IgD-negative memory B cell (primary cell): ENCODE data around the gene LDB2. TPM values are rescaled to one million over a fixed set of nuclear protein-coding genes. Genes with fewer than 3 reads are reported as not detected.
"Not testable (repeated sequence)": the region's sequence is repeated elsewhere in the genome, so short reads cannot be mapped to it uniquely, and the experiment has no call there.

Experiments used
- H3K27ac Mint-ChIP-seq, 3 donors: one replicate each; pipeline ENCODE4 v1.8.0; 2020 to 2022; ENCODE audit warnings: mild to moderate bottlenecking in 3 of 3, mixed read lengths in 3 of 3, moderate library complexity in 1 of 3
- H3K27me3 Mint-ChIP-seq: one replicate; pipeline ENCODE4 v1.8.0; 2021; ENCODE audit warnings: mixed read lengths
- H3K36me3 Mint-ChIP-seq: one replicate; pipeline ENCODE4 v1.8.0; 2020; ENCODE audit warnings: mild to moderate bottlenecking, mixed read lengths
- H3K4me1 Mint-ChIP-seq, 3 donors: one replicate each; pipeline ENCODE4 v1.8.0; 2020 to 2022; ENCODE audit warnings: mixed read lengths in 3 of 3, mild to moderate bottlenecking in 1 of 3
- H3K4me3 Mint-ChIP-seq, 4 donors: one replicate each; pipeline ENCODE4 v1.8.0; 2020 to 2022; ENCODE audit warnings: mild to moderate bottlenecking in 4 of 4, mixed read lengths in 4 of 4, moderate library complexity in 3 of 4
- H3K9me3 Mint-ChIP-seq, 3 donors: one replicate each; pipeline ENCODE4 v1.8.0; 2020 to 2021; ENCODE audit warnings: mixed read lengths in 3 of 3, mild to moderate bottlenecking in 1 of 3
- polyA plus RNA-seq: library from polyadenylated mRNA; unstranded; fragments of 300-500 nt; fragmentation: Illumina TruSeq; gene quantifications from one replicate; pipeline ENCODE4 v1.2.3, GENCODE V29; 2021

The LDB2 gene
- polyA plus RNA-seq, 1 donor from 2014 or later, result not detected

DNA sequence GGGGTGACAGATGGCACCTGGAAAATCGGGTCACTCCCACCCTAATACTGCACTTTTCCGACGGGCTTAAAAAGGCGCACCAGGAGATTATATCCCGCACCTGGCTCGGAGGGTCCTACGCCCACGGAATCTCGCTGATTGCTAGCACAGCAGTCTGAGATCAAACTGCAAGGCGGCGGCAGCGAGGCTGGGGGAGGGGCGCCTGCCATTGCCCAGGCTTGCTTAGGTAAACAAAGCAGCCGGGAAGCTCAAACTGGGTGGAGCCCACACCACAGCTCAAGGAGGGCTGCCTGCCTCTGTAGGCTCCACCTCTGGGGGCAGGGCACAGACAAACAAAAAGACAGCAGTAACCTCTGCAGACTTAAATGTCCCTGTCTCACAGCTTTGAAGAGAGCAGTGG lies 341.1 kb downstream of the LDB2 start:
- H3K36me3 Mint-ChIP-seq, H3K27ac Mint-ChIP-seq, H3K4me1 Mint-ChIP-seq, H3K27me3 Mint-ChIP-seq, H3K9me3 Mint-ChIP-seq, H3K4me3 Mint-ChIP-seq: not testable (repeated sequence)

DNA sequence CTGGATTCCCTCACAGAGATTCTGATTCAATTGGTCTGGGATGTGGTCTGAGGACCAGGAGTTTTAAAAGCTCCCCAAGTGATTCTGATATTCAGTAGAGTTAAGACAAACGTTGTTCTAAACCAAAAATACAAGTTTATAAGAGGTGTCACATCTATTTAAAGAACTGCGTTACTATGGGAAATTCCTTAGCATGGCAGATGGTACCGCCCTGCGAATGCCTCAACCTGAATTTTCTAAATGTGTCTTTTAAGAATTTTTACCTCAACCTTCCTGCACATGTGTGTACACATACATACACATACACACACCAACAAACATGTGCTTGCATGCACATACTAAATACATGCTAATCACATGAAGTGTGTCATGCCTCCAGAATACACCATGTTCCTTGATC lies 343.3 kb downstream of the LDB2 start:
- Mint-ChIP-seq H3K9me3 (peaks cover 3 to 6% (median 6%) of the 10 kb centered on the region in 3 donors), H3K27ac (no peak overlapping the region), H3K27me3 (no peaks in the 10 kb centered on the region), H3K4me1 (no peaks in the 10 kb centered on the region), H3K36me3 (no peaks in the 10 kb centered on the region), H3K4me3 (no peak overlapping the region)

DNA sequence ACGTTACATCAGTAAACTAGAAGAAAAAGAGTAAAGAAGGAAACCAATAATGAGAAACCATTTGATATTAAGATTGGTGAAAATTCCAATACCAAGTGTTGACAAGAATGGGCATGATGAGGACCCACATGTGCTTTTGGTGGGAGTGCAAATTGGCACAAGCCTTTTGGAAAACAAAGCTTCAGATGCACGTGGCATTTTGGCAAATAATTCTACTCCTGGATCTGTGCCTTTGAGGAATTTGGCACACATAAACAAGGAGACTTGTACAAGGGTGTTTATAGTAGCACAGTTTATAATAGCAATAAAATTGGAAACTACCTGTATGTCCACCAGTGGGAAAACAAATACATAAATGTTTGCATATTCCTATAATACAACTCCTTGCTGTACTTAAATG lies 347.9 kb downstream of the LDB2 start:
- Mint-ChIP-seq H3K36me3 (no peaks in the 10 kb centered on the region), H3K27me3 (no peaks in the 10 kb centered on the region), H3K27ac (no peak overlapping the region), H3K9me3 (peaks cover 0 to 5% (median 0%) of the 10 kb centered on the region in 3 donors), H3K4me1 (no peaks in the 10 kb centered on the region), H3K4me3 (no peak overlapping the region)

DNA sequence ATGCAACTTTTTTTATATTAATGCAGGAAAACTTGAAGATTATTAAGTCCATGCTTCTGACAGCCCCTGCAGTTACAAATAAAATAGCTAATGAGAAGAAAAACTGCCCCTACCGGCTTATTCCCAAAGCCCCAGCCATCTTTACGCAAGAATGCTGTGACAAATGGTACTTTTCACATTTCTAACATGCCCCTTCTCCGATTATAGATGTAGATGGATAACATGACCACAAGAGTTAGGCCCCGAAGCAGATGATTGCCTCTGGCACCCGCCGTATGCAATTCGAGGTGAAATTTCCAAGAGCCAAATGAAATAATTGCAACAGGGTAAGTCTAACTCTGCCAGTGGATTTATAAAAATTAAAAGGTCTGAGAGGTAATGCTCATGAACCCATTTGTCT lies 352.8 kb downstream of the LDB2 start:
- no peak overlapping the region for H3K4me3 Mint-ChIP-seq
- H3K9me3 Mint-ChIP-seq, result peaks cover 0 to 6% (median 2%) of the 10 kb centered on the region in 3 donors
- no peaks in the 10 kb centered on the region for H3K36me3 Mint-ChIP-seq
- H3K27ac Mint-ChIP-seq, result no peak overlapping the region
- no peaks in the 10 kb centered on the region for H3K4me1 Mint-ChIP-seq
- no peaks in the 10 kb centered on the region for H3K27me3 Mint-ChIP-seq

DNA sequence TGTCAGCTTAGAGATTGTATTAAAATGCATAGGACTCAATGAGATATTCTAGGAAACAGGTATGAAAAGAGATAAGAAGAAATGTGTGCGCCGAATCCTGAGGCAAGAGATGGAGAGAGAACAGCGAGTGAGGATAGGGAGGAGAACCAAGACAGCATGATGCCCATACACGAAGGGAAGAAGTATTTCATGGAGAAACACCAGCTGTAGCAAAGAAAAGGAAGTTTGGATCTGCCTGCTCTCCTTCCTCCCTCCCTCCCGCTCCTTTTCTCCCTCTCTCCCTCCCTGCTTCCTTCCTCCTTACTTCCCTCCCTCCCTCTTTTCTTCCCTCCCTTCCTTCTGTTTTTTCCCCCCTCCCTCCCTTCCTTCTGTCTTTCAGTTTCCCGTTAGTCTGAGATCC lies 353.6 kb downstream of the LDB2 start:
- Mint-ChIP-seq H3K9me3 (peaks cover 0 to 6% (median 2%) of the 10 kb centered on the region in 3 donors), H3K36me3 (no peaks in the 10 kb centered on the region), H3K27me3 (no peaks in the 10 kb centered on the region), H3K27ac (no peak overlapping the region), H3K4me3 (no peak overlapping the region), H3K4me1 (no peaks in the 10 kb centered on the region)

DNA sequence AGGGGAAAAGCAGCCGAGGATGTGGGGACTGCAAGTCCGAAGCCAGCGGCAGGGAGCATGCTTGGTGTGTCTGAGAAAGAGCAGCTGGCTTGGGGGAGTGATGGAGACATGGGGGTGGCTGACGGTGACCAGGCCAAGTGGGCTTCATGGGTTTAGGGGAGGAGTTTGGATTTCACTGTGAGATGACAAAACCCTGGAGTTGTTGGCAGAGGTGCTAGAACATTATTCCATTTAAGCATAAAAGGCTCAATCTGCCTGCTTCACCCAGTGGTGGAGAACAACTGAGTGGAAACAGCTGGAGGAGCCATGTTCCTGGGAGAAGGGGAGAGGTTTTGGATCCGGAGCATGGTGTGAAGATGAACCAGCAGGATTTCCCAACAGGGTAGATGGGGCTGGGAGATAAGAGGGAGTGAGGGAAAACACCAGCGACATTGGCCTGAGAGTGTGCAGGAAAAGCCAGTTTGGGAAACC lies 354.2 kb downstream of the LDB2 start:
- Mint-ChIP-seq H3K9me3 (peaks cover 0 to 6% (median 2%) of the 10 kb centered on the region in 3 donors), H3K36me3 (no peaks in the 10 kb centered on the region), H3K27me3 (no peaks in the 10 kb centered on the region), H3K4me1 (no peaks in the 10 kb centered on the region), H3K4me3 (no peak overlapping the region), H3K27ac (no peak overlapping the region)

DNA sequence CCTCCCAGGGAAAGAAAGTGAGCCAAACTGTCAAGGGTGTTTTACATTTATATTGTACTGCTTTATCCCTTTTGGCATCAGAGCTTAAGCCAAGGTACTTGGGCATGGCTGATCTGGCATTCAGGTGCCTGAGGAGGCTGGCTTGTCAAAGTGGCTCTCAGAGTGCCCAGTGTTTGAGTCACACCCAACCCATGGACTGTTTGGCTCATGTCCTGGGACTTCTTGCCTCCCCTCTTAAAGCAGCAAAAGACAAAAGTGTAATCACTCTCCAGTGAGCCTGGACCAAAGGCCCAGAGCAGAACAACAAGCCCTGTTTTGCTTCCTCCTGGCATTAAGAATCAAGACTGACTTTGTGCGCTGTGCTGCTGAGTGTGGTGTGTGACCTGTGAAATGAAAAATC lies 360.5 kb downstream of the LDB2 start:
- Mint-ChIP-seq H3K4me1 (no peaks in the 10 kb centered on the region), H3K4me3 (no peak overlapping the region), H3K27me3 (no peaks in the 10 kb centered on the region), H3K27ac (no peak overlapping the region), H3K9me3 (peaks cover 0 to 2% (median 0%) of the 10 kb centered on the region in 3 donors), H3K36me3 (no peaks in the 10 kb centered on the region)

DNA sequence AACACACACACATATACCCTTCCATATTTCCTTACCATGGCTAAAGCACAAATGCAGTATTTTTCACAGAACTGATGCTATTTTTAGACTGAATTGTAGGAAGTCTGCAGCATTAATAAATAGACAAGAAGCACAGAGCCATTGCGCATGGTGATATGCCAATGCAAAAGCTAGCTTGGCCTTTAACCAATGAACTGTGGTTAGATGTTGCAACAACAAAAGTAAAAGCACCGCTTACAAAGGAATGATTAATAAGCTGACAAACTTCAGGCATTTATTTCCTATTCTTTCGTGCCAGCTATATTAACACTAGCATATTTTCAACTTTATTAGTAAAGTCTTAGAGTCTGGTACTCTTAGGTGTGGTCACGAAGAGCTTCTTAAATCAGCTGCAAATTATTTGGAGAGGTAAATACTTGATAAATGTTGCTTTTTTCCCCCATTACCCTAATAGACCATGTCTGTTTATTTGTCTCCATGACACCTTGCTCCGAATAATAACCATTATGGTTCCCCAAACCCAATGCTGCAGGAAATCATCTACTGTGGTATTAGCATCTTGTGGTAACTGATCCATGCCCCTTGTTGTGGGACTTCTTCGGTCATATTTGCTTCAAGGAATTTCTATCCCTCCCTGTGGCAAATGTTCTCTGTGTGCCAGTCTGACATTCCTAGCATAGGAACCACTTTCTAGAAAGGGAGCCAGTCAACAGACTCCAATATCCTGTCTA lies 366.0 kb downstream of the LDB2 start:
- H3K36me3 Mint-ChIP-seq, result no peaks in the 10 kb centered on the region
- H3K27me3 Mint-ChIP-seq, result no peaks in the 10 kb centered on the region
- peak overlapping the region in 1 of 3 donors; percentile 19 for H3K27ac Mint-ChIP-seq
- peaks cover 0 to 3% (median 0%) of the 10 kb centered on the region in 3 donors for H3K9me3 Mint-ChIP-seq
- H3K4me3 Mint-ChIP-seq, result no peak overlapping the region
- H3K4me1 Mint-ChIP-seq, result no peaks in the 10 kb centered on the region

DNA sequence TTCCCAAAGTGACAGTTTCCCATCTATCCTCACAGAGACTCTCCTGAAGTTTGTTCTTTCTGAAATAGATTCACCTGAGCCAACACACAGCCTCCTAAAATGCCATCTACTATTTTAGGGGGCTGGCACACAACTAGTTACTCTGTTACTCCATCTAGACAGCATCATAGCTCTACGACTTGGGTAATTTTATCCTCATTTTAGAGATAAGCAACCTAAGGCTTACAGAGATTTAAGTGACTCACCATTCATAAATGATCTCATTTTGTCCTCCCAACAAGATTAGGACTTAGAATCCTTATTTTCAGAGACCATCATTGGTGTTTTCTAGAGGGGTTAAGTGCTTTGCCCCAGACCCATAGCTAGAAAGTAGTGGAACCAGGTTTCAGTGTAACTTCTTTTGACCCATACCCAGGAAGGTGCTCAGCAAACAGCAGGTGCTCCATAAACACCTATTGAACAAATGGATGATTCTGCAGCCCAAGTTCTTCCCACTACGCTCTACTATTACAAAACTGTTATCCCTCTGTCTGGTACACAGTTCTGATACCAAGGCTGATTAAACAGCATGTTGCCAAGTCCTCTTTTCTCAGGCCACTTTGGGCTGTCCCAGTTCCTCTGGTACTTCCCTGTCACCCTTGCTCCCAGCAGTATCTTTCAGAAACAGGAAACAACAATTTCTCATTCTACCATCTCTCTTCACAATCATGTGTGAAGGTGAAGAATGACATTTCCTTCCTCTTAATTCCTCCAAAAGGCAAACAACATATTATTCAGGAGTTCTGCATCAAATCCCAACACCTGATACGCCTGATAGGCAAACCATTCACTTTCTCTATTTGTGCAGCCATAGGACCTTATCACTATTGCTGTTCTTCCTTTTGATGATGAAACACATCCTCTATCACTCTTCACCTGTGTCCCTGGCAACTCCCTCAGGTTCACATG lies 367.5 kb downstream of the LDB2 start:
- H3K4me3 Mint-ChIP-seq, result no peak overlapping the region
- no peaks in the 10 kb centered on the region for H3K27me3 Mint-ChIP-seq
- no peaks in the 10 kb centered on the region for H3K36me3 Mint-ChIP-seq
- H3K4me1 Mint-ChIP-seq, result no peaks in the 10 kb centered on the region
- H3K27ac Mint-ChIP-seq, result no peak overlapping the region
- H3K9me3 Mint-ChIP-seq, result peaks cover 0 to 5% (median 2%) of the 10 kb centered on the region in 3 donors

DNA sequence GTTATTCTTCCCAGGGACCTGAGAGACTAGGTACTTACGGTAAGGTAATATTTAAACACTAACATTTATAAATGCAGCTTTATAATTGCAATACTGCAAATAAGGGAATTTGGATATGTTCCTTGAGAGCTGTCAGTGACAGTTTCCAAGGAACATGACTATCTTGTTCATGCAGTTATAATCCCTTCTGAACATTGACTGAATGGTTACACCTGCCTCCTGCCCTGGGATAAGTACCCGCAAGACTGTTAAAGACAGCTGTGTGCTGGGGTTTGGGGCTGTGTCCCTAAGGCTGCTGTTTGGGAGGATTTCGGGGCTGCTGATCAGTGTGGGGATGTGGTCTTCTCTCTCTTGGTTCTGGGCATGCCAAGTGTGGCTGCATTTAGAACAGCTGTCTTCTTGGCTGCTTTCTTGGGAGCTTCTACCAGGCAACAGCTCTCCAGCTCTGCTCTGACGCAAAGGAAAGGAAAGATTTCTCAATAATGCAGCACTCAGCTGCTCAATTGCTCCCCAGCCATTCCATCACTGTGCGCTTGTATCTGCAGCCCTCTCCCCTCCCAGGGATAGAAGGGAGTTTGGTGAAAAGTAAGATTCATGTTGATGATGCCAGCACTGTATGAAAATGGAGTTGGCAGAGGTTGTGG lies 373.4 kb downstream of the LDB2 start:
- H3K4me1 Mint-ChIP-seq, result no peaks in the 10 kb centered on the region
- no peaks in the 10 kb centered on the region for H3K36me3 Mint-ChIP-seq
- no peak overlapping the region for H3K27ac Mint-ChIP-seq
- H3K4me3 Mint-ChIP-seq, result no peak overlapping the region
- peaks cover 0 to 5% (median 2%) of the 10 kb centered on the region in 3 donors for H3K9me3 Mint-ChIP-seq
- no peaks in the 10 kb centered on the region for H3K27me3 Mint-ChIP-seq

DNA sequence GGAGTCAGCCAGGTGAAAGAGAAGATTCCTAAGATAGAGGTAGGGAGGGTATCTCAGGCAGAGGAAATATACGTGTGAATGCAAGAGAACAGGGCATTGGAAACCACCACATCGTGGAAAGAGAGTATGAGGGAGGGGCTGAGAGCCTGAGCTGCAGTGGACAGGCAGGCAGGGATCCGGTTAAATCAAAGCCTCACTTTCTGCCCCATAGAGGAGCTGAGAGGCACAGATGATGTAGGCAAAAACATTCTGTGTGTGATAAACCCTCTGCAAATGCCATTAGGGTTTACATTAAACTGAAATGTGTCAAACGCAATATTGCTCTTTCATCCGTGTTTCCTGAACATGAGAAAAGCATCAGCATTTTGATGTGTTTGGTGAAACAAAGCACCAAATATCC lies 374.0 kb downstream of the LDB2 start:
- H3K36me3 Mint-ChIP-seq, result no peaks in the 10 kb centered on the region
- H3K27ac Mint-ChIP-seq, result no peak overlapping the region
- H3K27me3 Mint-ChIP-seq, result no peaks in the 10 kb centered on the region
- no peaks in the 10 kb centered on the region for H3K4me1 Mint-ChIP-seq
- H3K9me3 Mint-ChIP-seq, result peaks cover 0 to 3% (median 2%) of the 10 kb centered on the region in 3 donors
- peak overlapping the region in 1 of 4 donors; percentile 11 for H3K4me3 Mint-ChIP-seq

DNA sequence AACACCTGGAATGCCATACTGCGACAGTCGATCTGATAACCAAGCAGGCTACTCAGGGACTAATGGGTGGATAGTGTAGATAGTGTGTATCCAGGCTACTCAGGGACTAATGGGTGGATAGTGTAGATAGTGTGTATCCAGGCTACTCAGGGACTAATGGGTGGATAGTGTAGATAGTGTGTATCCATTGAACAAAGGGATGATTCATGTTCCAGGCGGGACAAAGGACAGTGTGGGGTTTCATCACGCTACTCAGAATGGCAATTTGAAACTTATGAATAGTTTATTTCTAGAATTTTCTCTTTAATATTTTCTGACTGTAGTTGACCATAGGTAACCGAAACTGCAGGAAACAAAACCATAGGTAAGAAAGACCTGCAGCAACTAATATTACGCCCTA lies 374.9 kb downstream of the LDB2 start:
- H3K27me3 Mint-ChIP-seq, H3K4me1 Mint-ChIP-seq, H3K4me3 Mint-ChIP-seq, H3K36me3 Mint-ChIP-seq, H3K27ac Mint-ChIP-seq, H3K9me3 Mint-ChIP-seq: not testable (repeated sequence)

DNA sequence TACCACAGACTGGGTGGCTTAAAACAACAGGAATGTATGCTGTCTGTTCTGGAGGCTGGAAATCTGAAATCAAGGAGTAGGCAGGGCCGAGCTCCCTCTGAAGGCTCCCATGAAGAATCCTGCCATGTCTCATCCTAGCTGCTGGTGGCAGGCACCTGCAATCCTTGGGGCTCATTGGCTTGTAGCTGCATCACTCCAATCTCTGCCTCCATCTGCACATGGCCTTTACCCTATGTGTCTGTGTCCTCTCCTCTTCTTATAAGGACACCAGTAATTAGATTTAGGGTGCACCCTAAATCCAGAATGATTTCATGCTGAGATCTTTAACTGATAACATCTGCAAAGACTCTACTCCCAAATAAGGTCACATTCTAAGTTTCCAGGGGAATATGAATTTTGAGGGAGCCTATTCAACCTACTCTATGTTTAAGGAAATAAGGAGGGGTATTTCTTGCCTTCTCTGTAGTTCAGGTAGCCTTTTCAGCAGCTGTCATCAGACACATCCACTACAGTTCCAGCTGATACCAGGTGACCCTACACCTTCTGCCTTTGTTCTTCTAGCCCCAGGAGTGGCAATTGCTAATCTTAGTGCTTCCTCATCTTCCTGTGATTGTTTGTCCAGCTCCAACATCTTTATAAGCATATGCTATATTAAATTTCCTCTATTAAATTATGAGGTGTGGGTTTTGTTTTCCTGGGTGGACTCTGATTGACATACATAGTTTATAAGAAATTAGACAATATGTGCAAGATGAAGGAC lies 377.1 kb downstream of the LDB2 start:
- Mint-ChIP-seq H3K36me3 (no peaks in the 10 kb centered on the region), H3K4me1 (no peaks in the 10 kb centered on the region), H3K4me3 (no peak overlapping the region), H3K9me3 (peaks cover 0 to 3% (median 0%) of the 10 kb centered on the region in 3 donors), H3K27me3 (no peaks in the 10 kb centered on the region), H3K27ac (no peak overlapping the region)

DNA sequence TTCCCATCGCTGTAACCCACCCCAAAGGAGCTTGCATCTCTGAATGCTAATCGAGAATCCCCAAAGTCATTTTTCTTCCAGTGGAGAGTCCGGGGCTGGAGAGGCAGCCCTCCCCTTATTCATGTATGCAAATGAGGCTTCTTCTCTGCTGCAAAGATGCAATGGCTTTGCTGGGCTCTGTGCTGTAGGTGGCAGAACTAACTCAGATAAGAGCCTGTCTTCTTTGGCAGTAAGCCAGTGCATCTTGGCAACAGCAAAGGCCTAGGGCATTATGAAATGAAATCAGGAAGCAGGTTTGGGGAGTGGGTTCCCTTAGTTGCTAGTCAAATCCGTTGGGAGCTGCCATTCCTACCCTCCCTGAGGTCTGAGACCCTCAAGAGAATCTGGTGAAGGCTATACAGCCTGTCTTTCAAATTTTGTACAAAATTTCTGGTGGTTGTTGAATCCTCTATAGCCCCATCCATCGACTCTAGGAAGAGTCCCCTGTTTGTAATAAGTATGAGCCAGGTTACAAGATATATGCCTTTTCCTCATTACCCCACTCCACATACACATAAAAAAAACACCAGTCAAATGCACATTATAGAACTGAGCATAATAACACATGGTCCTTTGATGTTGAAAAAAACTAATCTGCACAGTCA lies 381.5 kb downstream of the LDB2 start:
- Mint-ChIP-seq H3K27me3 (no peaks in the 10 kb centered on the region), H3K27ac (no peak overlapping the region), H3K4me1 (no peaks in the 10 kb centered on the region), H3K36me3 (no peaks in the 10 kb centered on the region), H3K9me3 (peaks cover 3 to 7% (median 4%) of the 10 kb centered on the region in 3 donors), H3K4me3 (no peak overlapping the region)
